HG03139 (cell line): ENCODE data around the gene RTN4RL1.

Experiments used
- ATAC-seq: cut with Tn5 transposase; IDR thresholded peaks from one replicate; pipeline ENCODE4 v1.9.1; 2021; ENCODE audit not compliant: unreplicated experiment

The RTN4RL1 gene

GRCh38 chr17:1979182-1979985 lies 45.8 kb downstream of the RTN4RL1 start:
- no peak for ATAC-seq

- ATAC-seq = no peak
Observed at GRCh38 chr17:1978396-1978949, 46.7 kb downstream of the RTN4RL1 start.

GRCh38 chr17:1977583-1978395 lies 47.3 kb downstream of the RTN4RL1 start:
- no peak for ATAC-seq

GRCh38 chr17:1976683-1977064 lies 48.5 kb downstream of the RTN4RL1 start:
- ATAC-seq = no peak

GRCh38 chr17:1976000-1976682 lies 49.0 kb downstream of the RTN4RL1 start:
- no peak for ATAC-seq

GRCh38 chr17:1975573-1975972 lies 49.6 kb downstream of the RTN4RL1 start:
- no peak for ATAC-seq

GRCh38 chr17:1972487-1973160 lies 52.5 kb downstream of the RTN4RL1 start:
- ATAC-seq = no peak

GRCh38 chr17:1970843-1971384 lies 54.2 kb downstream of the RTN4RL1 start:
- ATAC-seq = no peak

GRCh38 chr17:1969712-1970111 lies 55.4 kb downstream of the RTN4RL1 start:
- no peak for ATAC-seq

GRCh38 chr17:1967213-1967612 lies 57.9 kb downstream of the RTN4RL1 start:
- no peak for ATAC-seq

GRCh38 chr17:1966274-1967086 lies 58.7 kb downstream of the RTN4RL1 start:
- ATAC-seq = no peak

GRCh38 chr17:1965556-1966273 lies 59.4 kb downstream of the RTN4RL1 start:
- no peak for ATAC-seq

- ATAC-seq = no peak
Observed at GRCh38 chr17:1963250-1963649, 61.9 kb downstream of the RTN4RL1 start.

- no peak for ATAC-seq
Observed at GRCh38 chr17:1961189-1961588, 63.9 kb downstream of the RTN4RL1 start.

GRCh38 chr17:1960545-1960912 lies 64.6 kb downstream of the RTN4RL1 start:
- ATAC-seq = no peak

- ATAC-seq = no peak
Observed at GRCh38 chr17:1959871-1960544, 65.1 kb downstream of the RTN4RL1 start.

- ATAC-seq = no peak
Observed at GRCh38 chr17:1958134-1958881, 66.8 kb downstream of the RTN4RL1 start.

- ATAC-seq = no peak
Observed at GRCh38 chr17:1957037-1957436, 68.1 kb downstream of the RTN4RL1 start.
